T-helper 2 cell treated with Interferon-gamma antibody and Interleukin-4, amounts not matched to agents 5 μg/mL and 100 μg/mL, for 36 hours (primary cell): ENCODE results near the gene CD99L2.
A peak's percentile ranks its signal among the peaks of the same experiment; 100 is the strongest.
"Not testable (repeated sequence)": the region's sequence is repeated elsewhere in the genome, so short reads cannot be mapped to it uniquely, and the experiment has no call there.

Experiments
- DNase-seq: peaks from one replicate; pipeline ENCODE4 v3.0.0; 2021; ENCODE audit warnings: low spot score
- H3K27ac Mint-ChIP-seq: one replicate; pipeline ENCODE4 v1.8.0; 2021; ENCODE audit warnings: mild to moderate bottlenecking, mixed read lengths
- H3K27me3 Mint-ChIP-seq: one replicate; pipeline ENCODE4 v1.8.0; 2021; ENCODE audit warnings: low read depth, mixed read lengths
- H3K36me3 Mint-ChIP-seq: one replicate; pipeline ENCODE4 v1.8.0; 2021; ENCODE audit warnings: low read depth, mixed read lengths
- H3K4me1 Mint-ChIP-seq: one replicate; pipeline ENCODE4 v1.8.0; 2021; ENCODE audit warnings: low read depth, mixed read lengths
- H3K4me3 Mint-ChIP-seq: one replicate; pipeline ENCODE4 v1.8.0; 2022; ENCODE audit warnings: mild to moderate bottlenecking, moderate library complexity, mixed read lengths
- H3K9me3 Mint-ChIP-seq: one replicate; pipeline ENCODE4 v1.8.0; 2021; ENCODE audit warnings: mixed read lengths

CD99L2 gene

GRCh38 chrX:150879855-150880807, 18.3 kb downstream of the CD99L2 start:
- Mint-ChIP-seq H3K27ac (peak overlapping the region; percentile 65), H3K27me3 (no peaks in the 10 kb centered on the region), H3K4me1 (peaks cover 13% of the 10 kb centered on the region), H3K9me3 (peaks cover 17% of the 10 kb centered on the region), H3K4me3 (no peak overlapping the region), H3K36me3 (peaks cover 10% of the 10 kb centered on the region)
- DNase-seq = no peak

- H3K27me3 Mint-ChIP-seq, DNase-seq, H3K4me3 Mint-ChIP-seq, H3K27ac Mint-ChIP-seq: not testable (repeated sequence)
- peaks cover 18% of the 10 kb centered on the region for H3K9me3 Mint-ChIP-seq
- H3K36me3 Mint-ChIP-seq = peaks cover 10% of the 10 kb centered on the region
- H3K4me1 Mint-ChIP-seq = peaks cover 23% of the 10 kb centered on the region
Measured at GRCh38 chrX:150875621-150876020, 22.8 kb downstream of the CD99L2 start.

- H3K36me3 Mint-ChIP-seq = peaks cover 10% of the 10 kb centered on the region
- no peak overlapping the region for H3K4me3 Mint-ChIP-seq
- peak overlapping the region; percentile 49 for H3K27ac Mint-ChIP-seq
- H3K4me1 Mint-ChIP-seq = peaks cover 23% of the 10 kb centered on the region
- H3K27me3 Mint-ChIP-seq = no peaks in the 10 kb centered on the region
- no peak for DNase-seq
- peaks cover 18% of the 10 kb centered on the region for H3K9me3 Mint-ChIP-seq
Measured at GRCh38 chrX:150874448-150874847, 24.0 kb downstream of the CD99L2 start.

GRCh38 chrX:150873616-150874015, 24.9 kb downstream of the CD99L2 start:
- Mint-ChIP-seq H3K9me3 (peaks cover 14% of the 10 kb centered on the region), H3K4me1 (peaks cover 18% of the 10 kb centered on the region), H3K27ac (no peak overlapping the region), H3K27me3 (no peaks in the 10 kb centered on the region), H3K4me3 (no peak overlapping the region), H3K36me3 (peaks cover 6% of the 10 kb centered on the region)
- no peak for DNase-seq

GRCh38 chrX:150872773-150873336, 25.6 kb downstream of the CD99L2 start:
- Mint-ChIP-seq H3K4me1 (peaks cover 20% of the 10 kb centered on the region), H3K9me3 (peaks cover 14% of the 10 kb centered on the region), H3K27ac (no peak overlapping the region), H3K36me3 (peaks cover 6% of the 10 kb centered on the region), H3K4me3 (no peak overlapping the region), H3K27me3 (no peaks in the 10 kb centered on the region)
- no peak for DNase-seq

GRCh38 chrX:150871341-150871811, 27.1 kb downstream of the CD99L2 start:
- Mint-ChIP-seq H3K9me3 (peaks cover 13% of the 10 kb centered on the region), H3K27ac (no peak overlapping the region), H3K36me3 (peaks cover 6% of the 10 kb centered on the region), H3K27me3 (no peaks in the 10 kb centered on the region), H3K4me3 (no peak overlapping the region), H3K4me1 (peaks cover 20% of the 10 kb centered on the region)
- DNase-seq = no peak

GRCh38 chrX:150870487-150871340, 27.8 kb downstream of the CD99L2 start:
- peaks cover 7% of the 10 kb centered on the region for H3K9me3 Mint-ChIP-seq
- H3K36me3 Mint-ChIP-seq = peaks cover 4% of the 10 kb centered on the region
- DNase-seq = no peak
- no peak overlapping the region for H3K27ac Mint-ChIP-seq
- no peaks in the 10 kb centered on the region for H3K27me3 Mint-ChIP-seq
- H3K4me1 Mint-ChIP-seq = peaks cover 20% of the 10 kb centered on the region
- no peak overlapping the region for H3K4me3 Mint-ChIP-seq

- Mint-ChIP-seq H3K9me3 (no peaks in the 10 kb centered on the region), H3K4me3 (no peak overlapping the region), H3K27me3 (no peaks in the 10 kb centered on the region), H3K27ac (no peak overlapping the region), H3K36me3 (peaks cover 2% of the 10 kb centered on the region), H3K4me1 (peaks cover 20% of the 10 kb centered on the region)
- DNase-seq = no peak
Measured at GRCh38 chrX:150870029-150870428, 28.4 kb downstream of the CD99L2 start.

GRCh38 chrX:150869450-150869849, 29.0 kb downstream of the CD99L2 start:
- H3K36me3 Mint-ChIP-seq = peaks cover 2% of the 10 kb centered on the region
- H3K4me3 Mint-ChIP-seq = no peak overlapping the region
- no peaks in the 10 kb centered on the region for H3K27me3 Mint-ChIP-seq
- H3K9me3 Mint-ChIP-seq = no peaks in the 10 kb centered on the region
- H3K4me1 Mint-ChIP-seq = peaks cover 20% of the 10 kb centered on the region
- H3K27ac Mint-ChIP-seq = no peak overlapping the region
- no peak for DNase-seq

GRCh38 chrX:150868625-150869024, 29.8 kb downstream of the CD99L2 start:
- no peaks in the 10 kb centered on the region for H3K27me3 Mint-ChIP-seq
- H3K27ac Mint-ChIP-seq = no peak overlapping the region
- H3K9me3 Mint-ChIP-seq = no peaks in the 10 kb centered on the region
- peaks cover 14% of the 10 kb centered on the region for H3K4me1 Mint-ChIP-seq
- no peak for DNase-seq
- H3K4me3 Mint-ChIP-seq = no peak overlapping the region
- H3K36me3 Mint-ChIP-seq = peaks cover 2% of the 10 kb centered on the region

GRCh38 chrX:150864127-150864526, 34.3 kb downstream of the CD99L2 start:
- H3K4me1 Mint-ChIP-seq = peaks cover 1% of the 10 kb centered on the region
- no peak overlapping the region for H3K4me3 Mint-ChIP-seq
- H3K9me3 Mint-ChIP-seq = no peaks in the 10 kb centered on the region
- H3K27me3 Mint-ChIP-seq = no peaks in the 10 kb centered on the region
- H3K27ac Mint-ChIP-seq = no peak overlapping the region
- DNase-seq = no peak
- peaks cover 2% of the 10 kb centered on the region for H3K36me3 Mint-ChIP-seq

- H3K27ac Mint-ChIP-seq = no peak overlapping the region
- H3K36me3 Mint-ChIP-seq = peaks cover 2% of the 10 kb centered on the region
- no peaks in the 10 kb centered on the region for H3K4me1 Mint-ChIP-seq
- no peaks in the 10 kb centered on the region for H3K27me3 Mint-ChIP-seq
- peaks cover 8% of the 10 kb centered on the region for H3K9me3 Mint-ChIP-seq
- no peak for DNase-seq
- H3K4me3 Mint-ChIP-seq = no peak overlapping the region
Measured at GRCh38 chrX:150863191-150863590, 35.3 kb downstream of the CD99L2 start.

- Mint-ChIP-seq H3K36me3 (peaks cover 16% of the 10 kb centered on the region), H3K4me3 (no peak overlapping the region), H3K9me3 (peaks cover 34% of the 10 kb centered on the region), H3K4me1 (peaks cover 3% of the 10 kb centered on the region), H3K27me3 (no peaks in the 10 kb centered on the region), H3K27ac (no peak overlapping the region)
- no peak for DNase-seq
Measured at GRCh38 chrX:150857453-150857852, 41.0 kb downstream of the CD99L2 start.

- H3K27ac Mint-ChIP-seq = no peak overlapping the region
- H3K9me3 Mint-ChIP-seq = peaks cover 34% of the 10 kb centered on the region
- H3K27me3 Mint-ChIP-seq = no peaks in the 10 kb centered on the region
- peaks cover 16% of the 10 kb centered on the region for H3K36me3 Mint-ChIP-seq
- peaks cover 3% of the 10 kb centered on the region for H3K4me1 Mint-ChIP-seq
- DNase-seq = no peak
- no peak overlapping the region for H3K4me3 Mint-ChIP-seq
Measured at GRCh38 chrX:150856785-150857184, 41.7 kb downstream of the CD99L2 start.
